GM19455 (cell line): ENCODE data around the gene SLC2A13.
"Not testable (repeated sequence)": the region's sequence is repeated elsewhere in the genome, so short reads cannot be mapped to it uniquely, and the experiment has no call there.

Experiments used
- ATAC-seq: cut with Tn5 transposase; IDR thresholded peaks from one replicate; pipeline ENCODE4 v1.9.1; 2021; ENCODE audit not compliant: unreplicated experiment

SLC2A13 gene

DNA sequence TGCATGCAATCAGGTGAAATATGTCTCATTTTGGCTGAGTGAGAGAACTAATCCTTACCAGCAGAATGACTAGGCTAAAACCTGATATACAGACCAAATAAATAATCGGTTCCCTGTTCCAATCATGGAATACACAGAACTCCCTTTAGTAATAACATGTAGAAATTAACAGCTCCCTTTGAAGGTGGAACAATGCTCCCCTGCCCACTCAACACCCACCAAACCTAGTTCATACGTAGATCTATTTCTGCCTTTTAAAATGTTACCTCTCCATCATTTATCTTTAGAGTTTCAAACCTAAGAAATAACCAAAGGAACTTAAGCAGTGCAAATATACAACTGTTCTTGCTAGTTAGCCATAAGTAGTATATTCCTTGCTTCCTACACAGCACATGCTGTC, 332.6 kb downstream of the SLC2A13 start:
- no peak for ATAC-seq

DNA sequence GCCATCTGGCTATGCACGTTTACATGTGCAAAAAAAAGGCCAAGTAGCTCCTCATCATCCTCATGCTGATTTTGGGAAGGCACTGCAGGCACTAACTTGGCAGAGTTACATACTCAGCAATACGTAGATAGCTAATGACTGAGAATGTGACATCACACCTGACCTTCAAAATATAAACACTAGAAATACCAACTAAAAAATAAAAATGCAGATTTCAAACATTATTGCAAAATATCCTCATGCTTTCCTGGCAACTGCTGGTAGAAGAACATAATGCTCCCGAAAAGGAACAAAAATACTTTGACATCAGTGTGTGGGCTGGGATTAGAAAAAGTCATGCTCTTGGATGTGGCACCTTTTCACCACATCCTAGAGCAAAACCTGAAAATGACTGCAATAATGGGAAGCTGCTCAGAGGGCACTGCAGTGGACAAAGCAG, 333.0 kb downstream of the SLC2A13 start:
- no peak for ATAC-seq

DNA sequence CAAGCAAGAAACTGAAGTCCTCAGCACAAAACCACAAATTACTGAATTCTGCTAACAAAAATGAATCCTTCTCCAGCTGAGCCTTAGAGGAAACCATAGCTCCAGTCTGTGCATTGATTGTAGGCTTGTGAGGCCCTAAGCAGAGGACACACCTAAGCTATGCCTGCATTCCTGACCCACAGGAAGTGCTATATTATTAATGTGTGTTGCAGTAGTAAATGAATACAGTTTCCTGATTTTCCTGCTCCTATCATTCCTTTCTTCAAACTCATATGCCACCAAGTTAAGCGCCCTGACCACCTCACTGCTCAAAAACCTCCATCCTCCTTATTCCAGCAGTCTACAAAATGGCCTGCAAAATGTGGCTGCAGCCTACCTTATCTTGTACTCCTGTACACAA, 334.4 kb downstream of the SLC2A13 start:
- no peak for ATAC-seq

DNA sequence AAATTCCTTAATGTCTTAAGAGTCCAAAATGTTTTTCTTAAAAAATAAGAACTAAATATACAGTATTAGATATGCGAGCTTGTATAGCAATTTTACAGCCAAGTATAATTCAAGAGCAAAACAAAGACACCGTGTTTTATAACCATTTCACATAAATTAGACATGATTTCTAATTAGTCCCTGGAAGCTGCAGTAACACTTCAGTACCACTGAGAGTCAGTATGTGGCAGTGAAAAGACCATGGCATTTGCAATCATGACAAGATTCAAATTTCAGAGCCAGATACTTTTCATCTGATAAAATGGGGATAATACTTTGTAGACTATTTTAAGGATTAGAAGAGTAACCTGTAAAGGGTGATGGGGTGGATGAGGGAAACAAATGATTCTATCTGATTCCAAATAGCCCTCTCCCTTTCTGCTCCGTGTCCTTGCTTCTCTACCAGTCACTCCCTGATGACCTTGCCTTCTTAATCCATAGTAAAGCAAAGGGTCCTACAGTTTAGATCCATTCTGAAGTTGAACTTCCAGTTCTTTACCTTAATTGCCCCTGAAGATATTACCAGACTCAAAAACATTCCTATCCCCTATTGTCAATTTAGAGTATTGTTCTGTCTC, 340.8 kb downstream of the SLC2A13 start:
- peak; percentile 70 for ATAC-seq

DNA sequence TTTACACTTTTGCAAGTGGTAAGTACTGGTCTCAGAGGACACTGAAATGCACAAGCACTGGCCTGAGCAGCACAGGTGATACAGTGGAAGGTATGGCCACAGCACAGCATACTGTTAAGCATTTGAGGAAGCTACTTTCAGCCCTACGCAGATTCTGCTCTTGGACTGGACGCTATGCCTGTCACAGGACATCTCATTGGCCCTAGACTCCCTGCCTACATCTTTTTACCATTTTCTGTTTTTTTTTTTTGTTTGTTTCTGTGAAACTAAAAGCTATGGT, 342.1 kb downstream of the SLC2A13 start:
- no peak for ATAC-seq

DNA sequence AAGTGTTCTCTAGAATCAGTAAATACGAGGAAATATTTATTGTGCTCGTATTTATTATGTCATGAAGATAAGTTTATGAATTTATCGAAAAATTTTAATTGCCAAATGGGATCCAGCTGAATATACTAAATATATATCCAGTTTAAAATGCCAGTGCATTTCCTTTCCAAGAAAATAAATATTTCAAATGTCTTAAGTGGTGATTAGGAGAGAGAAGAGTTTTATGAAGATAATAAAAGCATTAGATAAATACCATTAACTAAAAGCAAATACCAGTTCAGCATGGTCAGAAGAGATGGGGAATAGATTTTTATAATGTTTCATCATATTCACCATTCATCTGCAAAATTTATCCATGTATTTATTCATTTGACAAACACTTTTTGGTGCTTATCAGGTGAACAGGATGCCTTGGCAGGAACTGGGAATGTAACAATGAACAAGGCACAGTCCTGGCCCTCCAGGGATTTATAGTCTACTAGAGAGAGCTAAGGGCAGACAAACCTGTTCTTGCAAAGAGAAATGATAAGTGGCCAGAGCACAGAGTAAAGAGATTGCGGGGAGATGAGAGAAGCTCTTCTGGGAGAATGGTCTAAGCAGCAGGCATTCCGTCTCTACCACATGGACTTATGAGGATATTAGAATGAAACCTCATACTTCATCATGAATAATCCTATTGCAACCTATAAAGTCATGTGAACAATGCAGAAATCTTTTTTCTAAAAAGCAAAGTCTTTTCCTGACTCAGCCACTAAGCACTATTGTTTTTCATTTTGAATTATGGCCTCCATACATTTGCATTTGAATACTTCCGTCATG, 342.6 kb downstream of the SLC2A13 start:
- no peak for ATAC-seq

DNA sequence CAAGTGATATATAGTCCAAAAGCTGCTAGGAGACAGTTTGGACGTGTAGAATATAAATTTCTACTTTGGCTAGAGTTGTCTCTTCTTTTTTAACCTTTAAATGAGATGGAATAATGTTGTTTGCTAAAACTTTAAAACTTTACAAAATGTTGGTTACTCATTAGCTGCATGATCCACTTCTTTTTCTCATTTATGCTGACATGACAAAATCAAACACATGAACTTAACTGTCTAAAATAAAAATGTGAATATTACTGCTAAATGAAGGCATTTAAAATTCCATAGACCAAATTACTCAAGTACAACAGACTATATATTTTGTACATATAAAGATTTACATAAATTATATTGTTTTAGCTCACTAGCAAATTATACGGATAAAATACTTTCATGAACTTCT, 350.4 kb downstream of the SLC2A13 start:
- ATAC-seq, result no peak

DNA sequence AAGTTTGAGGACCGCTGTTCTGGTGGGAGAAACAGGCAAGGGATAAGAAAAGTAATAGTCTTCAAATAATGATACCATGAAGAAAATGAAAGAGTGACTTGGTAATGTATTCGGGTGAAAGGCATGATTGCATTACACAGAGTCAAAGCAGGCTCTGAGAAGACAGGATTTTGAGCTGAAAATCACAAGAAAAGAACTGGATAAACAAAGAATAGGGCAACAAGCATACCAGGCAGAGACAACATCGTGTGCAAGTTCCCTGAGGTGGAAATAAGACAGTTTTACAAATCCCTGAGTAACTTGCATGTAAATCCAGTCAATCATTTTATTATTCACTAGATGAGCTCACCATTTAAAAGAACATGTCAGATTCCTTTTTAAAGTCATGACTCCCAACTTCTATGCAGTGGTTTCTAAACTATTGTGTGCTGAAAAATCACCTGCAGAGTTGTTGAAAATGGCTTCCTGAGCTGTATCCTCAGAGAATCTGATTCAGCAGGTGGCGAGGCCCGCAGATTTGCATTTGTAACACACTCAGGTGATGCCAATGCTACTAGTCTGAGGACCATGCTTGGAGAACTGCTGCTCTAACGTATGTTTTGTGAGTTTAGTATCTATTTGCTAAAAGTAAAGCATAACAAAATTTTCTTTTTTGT, 353.3 kb downstream of the SLC2A13 start:
- no peak for ATAC-seq

DNA sequence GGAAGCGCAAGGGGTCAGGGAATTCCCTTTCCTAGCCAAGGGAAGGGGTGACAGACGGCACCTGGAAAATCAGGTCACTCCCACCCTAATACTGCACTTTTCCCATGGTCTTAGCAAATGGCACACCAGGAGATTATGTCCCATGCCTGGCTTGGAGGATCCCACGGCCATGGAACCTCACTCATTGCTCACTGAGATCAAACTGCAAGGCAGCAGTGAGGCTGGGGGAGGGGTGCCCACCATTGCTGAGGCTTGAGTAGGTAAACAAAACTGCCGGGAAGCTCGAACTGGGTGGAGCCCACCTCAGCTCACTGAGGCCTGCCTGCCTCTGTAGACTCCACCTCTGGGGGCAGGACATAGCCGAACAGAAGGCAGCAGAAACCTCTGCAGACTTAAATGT, 359.7 kb downstream of the SLC2A13 start:
- ATAC-seq, result not testable (repeated sequence)

DNA sequence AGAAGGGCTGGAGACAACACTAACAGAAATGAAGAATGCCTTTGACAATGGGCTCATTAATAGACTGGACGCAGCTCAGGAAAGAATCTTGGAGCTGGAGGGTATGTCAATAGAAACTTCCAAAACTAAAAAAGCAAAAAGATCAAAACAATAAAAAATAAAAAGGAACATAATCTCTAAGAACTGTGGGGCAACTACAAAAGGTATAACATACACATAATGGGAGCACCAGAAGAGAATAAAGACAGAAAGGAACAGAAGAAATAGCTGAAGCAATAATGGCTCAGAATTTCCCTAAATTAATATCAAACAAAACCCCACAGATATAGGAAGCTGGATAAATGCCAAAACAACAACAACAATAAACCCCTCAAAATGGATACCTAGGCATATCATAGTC, 362.2 kb downstream of the SLC2A13 start:
- ATAC-seq, result no peak

DNA sequence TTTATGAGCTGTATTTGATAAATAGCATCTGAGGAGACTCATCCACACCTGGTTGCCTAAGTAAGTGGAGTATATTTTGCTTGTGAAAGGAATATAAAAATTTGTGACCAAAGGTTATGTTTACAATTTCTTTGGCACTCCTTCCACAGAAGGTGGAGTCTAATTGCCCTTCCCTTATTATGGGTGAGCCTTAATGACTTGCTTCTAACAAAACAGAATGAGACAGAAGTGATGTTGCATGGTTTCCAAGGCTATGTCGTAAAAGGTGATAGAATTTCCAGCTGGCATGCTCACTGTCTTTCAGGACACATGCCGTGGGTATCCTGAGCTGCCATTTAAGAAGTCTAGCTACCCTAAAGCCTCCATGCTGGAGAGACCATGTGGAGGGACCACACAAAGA, 369.5 kb downstream of the SLC2A13 start:
- ATAC-seq, result no peak

DNA sequence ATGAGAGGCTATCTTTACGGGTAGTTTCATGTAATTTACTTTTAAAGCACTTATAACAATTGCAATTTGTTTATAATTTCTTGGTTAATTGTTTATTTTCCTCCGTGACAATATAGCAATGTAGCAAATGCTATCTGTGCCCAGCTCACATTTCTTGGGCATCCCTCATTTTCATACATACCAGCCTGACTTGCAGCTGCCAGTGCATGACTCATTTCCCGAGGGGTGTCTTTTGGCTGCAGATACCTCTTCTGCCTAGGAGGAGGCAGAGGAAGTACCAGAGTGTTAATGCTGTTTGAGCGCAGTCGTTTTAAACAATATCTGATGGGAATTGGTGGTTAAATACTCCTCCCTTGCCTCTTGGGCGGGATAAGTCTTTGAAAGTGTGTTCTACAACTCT, 382.1 kb downstream of the SLC2A13 start:
- ATAC-seq, result no peak

DNA sequence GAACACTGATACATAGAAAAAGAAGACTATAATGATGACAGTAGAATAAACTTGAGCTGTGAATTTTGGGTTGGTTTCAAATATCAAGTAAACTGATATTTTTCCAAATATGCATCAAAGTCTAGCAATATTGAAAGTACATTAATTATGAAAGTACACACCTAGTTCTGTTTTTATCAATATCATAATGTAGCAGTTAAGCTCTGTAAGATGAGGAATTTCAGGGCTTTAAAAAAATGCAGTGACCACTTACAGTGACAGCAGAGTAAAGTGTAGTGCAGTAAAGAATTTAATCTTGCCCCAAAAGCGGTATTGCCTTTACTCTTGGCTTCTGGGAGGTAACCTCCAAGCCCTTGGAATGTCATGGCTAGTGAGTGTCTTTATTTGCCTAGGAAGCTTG, 383.4 kb downstream of the SLC2A13 start:
- no peak for ATAC-seq

DNA sequence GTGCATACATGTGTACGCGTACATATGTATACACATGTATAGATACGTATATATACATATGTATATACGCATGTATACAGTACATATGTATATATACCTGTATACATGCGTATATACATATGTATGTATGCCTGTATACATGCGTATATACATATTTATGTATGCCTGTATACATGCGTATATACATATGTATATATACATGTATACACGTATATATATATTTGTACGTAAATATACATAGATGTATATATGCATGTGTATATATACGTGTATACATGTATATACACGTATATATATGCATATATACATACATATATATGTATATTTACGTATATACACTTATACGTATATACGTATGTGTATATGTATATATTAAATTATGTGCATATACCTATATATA, 392.3 kb downstream of the SLC2A13 start:
- ATAC-seq, result no peak

DNA sequence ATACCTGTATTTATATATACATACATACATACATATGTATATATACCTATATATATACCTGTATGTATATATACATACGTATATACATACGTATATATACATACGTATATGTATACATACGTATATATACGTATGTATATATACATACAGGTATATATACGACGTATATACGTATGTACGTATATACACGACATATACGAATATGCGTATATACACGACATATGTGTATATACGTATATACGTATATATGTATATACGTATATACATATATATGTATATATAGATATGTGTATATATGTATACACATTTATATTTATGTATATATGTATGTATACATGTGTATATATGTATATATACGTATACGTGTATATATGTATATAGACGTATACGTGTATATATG, 393.5 kb downstream of the SLC2A13 start:
- no peak for ATAC-seq
